Measurements from ENCODE around the gene VPS8. TPM values are rescaled to one million over a fixed set of nuclear protein-coding genes. Genes with fewer than 3 reads are reported as not detected.
A peak's percentile ranks its signal among the peaks of the same experiment; 100 is the strongest.
"Not testable (repeated sequence)": the region's sequence is repeated elsewhere in the genome, so short reads cannot be mapped to it uniquely, and the experiment has no call there.

VPS8 gene
- total and polyA plus RNA-seq, 2 experiments from 2014 or later, result 41.2 to 47.1 TPM

DNA sequence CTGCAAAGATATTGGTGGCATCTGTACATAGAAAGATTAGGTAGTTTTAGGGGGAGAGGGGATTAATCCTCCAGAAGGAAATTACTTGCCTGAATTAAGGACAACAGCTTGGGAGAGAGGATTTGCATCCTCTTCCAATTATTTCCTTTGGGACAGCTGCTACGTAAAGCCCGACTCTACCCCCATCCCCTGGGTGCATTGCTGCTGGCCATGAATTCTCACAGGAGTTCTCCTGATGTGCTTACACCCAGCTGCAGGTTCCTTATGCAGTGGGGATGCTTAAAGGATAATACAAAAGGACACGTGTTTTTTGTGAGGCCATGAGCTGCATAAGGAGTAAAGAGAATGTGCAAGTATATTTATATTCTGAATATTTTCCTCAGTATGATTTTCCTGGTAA is 132.3 kb downstream of the VPS8 start:
- Histone ChIP-seq H3K27ac (no peak overlapping the region), H3K4me3 (no peak overlapping the region), H3K4me1 (ENCODE audit: low read depth) (no peaks in the 10 kb centered on the region), H3K27me3 (no peaks in the 10 kb centered on the region), H3K36me3 (no peaks in the 10 kb centered on the region), H3K9me3 (ENCODE audit: low read depth) (no peaks in the 10 kb centered on the region)
- DNase-seq (ENCODE audit: low read depth in 1 of 2, low spot score in 1 of 2), result no peak
- TF ChIP-seq, protein P1, sequence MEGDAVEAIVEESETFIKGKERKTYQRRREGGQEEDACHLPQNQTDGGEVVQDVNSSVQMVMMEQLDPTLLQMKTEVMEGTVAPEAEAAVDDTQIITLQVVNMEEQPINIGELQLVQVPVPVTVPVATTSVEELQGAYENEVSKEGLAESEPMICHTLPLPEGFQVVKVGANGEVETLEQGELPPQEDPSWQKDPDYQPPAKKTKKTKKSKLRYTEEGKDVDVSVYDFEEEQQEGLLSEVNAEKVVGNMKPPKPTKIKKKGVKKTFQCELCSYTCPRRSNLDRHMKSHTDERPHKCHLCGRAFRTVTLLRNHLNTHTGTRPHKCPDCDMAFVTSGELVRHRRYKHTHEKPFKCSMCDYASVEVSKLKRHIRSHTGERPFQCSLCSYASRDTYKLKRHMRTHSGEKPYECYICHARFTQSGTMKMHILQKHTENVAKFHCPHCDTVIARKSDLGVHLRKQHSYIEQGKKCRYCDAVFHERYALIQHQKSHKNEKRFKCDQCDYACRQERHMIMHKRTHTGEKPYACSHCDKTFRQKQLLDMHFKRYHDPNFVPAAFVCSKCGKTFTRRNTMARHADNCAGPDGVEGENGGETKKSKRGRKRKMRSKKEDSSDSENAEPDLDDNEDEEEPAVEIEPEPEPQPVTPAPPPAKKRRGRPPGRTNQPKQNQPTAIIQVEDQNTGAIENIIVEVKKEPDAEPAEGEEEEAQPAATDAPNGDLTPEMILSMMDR (IDR thresholded peaks at IDR 0.05; ENCODE audit: low read depth, low read length), result no peak

DNA sequence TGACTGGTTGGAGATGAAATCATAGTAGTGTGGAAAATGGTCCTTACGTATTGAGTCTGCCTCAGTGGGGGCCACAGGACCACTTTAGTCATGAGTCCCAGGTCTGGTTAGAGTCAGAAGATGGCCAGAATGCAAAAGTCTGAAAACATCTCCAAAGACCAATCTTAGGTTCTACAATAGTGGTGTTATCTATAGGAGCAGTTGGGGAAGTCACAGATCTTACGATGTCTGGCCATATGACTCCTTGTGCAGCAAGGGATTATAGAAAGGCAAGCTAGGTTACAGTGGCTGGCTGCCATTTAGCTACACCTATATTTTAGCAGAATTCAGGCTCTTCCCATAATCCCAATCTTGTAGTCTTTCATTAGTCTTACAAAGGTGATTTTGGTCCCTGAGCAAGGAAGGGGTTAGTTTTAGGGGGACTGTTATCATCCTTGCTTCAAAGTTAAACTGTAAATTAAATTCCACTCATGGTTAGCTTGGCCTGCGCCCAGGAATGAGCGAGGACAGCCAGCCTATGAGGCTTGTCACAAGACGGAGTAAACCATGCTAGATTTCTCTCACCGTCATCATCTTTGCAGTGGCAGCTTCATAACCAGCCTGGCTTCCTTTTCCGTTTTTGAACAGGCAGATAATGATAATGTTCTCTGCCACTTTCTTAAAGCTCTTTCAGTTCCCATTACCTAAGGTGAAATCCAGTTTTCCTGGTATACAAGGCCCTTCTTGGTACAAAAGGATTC is 134.1 kb downstream of the VPS8 start:
- Histone ChIP-seq H3K27me3 (no peaks in the 10 kb centered on the region), H3K36me3 (no peaks in the 10 kb centered on the region), H3K4me3 (no peak overlapping the region), H3K4me1 (ENCODE audit: low read depth) (no peaks in the 10 kb centered on the region), H3K27ac (no peak overlapping the region), H3K9me3 (ENCODE audit: low read depth) (no peaks in the 10 kb centered on the region)
- TF ChIP-seq, protein P1 (IDR thresholded peaks at IDR 0.05; ENCODE audit: low read depth, low read length), result no peak
- no peak for DNase-seq (ENCODE audit: low read depth in 1 of 2, low spot score in 1 of 2)

DNA sequence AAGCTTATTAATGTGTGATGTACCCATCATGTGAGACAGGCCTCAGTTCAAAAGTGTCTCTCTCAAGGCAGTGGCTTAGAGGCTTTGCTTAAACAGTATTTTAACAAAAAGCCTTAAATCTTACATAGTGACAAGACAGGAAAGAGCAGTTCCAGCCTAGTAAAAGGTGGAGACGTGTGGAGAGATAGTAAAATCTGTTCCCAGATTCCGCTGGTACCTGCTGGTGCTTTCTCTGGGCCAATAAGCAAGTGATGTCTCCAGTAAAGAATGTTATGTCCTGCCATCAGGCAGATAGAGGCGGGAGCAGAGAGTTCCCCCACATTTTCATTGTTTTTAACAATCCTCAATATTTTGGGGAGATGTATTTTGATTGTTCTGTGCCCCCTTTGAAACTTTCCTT is 135.0 kb downstream of the VPS8 start:
- DNase-seq (ENCODE audit: low read depth in 1 of 2, low spot score in 1 of 2), result no peak
- H3K27me3 ChIP-seq, result no peaks in the 10 kb centered on the region
- no peak overlapping the region for H3K4me3 ChIP-seq
- H3K4me1 ChIP-seq (ENCODE audit: low read depth), result no peaks in the 10 kb centered on the region
- TF ChIP-seq, protein P1 (IDR thresholded peaks at IDR 0.05; ENCODE audit: low read depth, low read length), result no peak
- H3K36me3 ChIP-seq, result no peaks in the 10 kb centered on the region
- H3K9me3 ChIP-seq (ENCODE audit: low read depth), result no peaks in the 10 kb centered on the region
- H3K27ac ChIP-seq, result no peak overlapping the region

DNA sequence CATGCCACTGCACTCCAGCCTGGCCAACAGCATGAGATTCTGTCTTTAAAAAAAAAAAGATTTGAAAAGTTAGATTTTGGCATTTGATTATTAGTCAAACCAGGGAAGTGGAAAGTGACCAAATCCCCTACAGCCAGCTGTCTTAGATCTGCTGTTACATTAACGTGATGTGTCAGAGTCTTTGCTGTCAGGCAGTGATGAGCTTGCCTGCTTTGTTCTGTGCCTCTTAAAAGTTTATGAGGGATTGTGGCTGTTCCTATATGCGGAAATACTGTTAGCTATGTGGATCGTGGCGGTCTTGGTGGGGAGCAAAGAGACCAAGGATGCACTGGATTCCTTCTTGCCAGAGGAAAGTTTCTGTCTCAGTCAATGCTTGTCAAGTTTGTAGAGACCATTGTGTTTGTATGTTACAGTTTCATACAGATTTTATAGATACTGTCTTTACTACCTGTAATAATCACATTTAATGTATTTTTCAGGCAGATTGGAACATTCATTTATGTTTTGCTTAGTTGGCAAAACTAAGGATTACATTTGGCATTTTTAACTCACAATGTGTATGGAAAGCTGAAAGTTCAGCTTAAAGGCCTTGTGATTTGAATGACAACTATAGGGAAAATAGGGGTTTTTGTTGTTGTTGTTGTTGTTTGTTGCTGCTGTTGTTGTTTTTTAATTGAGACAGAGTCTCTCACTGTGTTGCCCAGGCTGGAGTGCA is 137.4 kb downstream of the VPS8 start:
- no peak overlapping the region for H3K27ac ChIP-seq
- no peaks in the 10 kb centered on the region for H3K9me3 ChIP-seq (ENCODE audit: low read depth)
- no peak overlapping the region for H3K4me3 ChIP-seq
- DNase-seq (ENCODE audit: low read depth in 1 of 2, low spot score in 1 of 2), result no peak
- no peaks in the 10 kb centered on the region for H3K27me3 ChIP-seq
- no peaks in the 10 kb centered on the region for H3K36me3 ChIP-seq
- TF ChIP-seq, protein P1 (IDR thresholded peaks at IDR 0.05; ENCODE audit: low read depth, low read length), result no peak
- peaks cover 10% of the 10 kb centered on the region for H3K4me1 ChIP-seq (ENCODE audit: low read depth)

DNA sequence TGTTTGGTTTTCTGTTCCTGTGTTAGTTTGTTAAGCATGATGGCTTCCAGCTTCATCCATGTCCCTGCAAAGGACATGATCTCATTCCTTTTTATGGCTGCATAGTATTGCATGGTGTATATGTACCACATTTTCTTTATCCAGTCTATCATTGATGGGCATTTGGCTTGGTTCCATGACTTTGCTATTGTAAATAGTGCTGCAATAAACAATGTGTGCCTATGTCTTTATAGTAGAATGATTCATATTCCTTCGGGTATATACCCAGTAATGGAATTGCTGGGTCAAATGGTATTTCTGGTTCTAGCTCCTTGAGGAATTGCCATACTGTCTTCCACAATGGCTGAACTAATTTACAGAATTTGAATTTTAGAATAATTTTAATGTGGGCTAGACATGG is 138.8 kb downstream of the VPS8 start:
- not testable (repeated sequence) for H3K36me3 ChIP-seq; H3K9me3 ChIP-seq (ENCODE audit: low read depth); H3K27me3 ChIP-seq; DNase-seq (ENCODE audit: low read depth in 1 of 2, low spot score in 1 of 2); H3K4me3 ChIP-seq; H3K27ac ChIP-seq
- peaks cover 10% of the 10 kb centered on the region for H3K4me1 ChIP-seq (ENCODE audit: low read depth)

DNA sequence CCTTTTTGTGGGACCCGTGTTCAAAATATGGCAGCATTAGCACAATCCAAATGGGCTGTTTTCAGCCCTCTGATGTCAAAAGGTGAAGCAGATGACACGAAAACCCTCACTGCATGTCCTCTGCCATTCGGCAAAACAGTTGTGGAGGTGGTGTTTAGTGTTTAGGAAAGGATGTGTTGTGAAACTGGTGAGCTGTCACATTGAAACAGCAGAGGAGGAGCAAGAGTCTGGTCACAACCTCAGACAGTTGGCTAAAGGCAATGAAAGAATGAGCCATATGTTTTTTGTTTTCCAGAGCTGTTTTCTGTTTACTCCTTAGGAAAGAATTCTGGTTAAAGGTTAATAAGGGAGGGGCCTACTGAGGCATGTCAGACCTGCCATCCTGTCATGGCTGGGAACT is 140.7 kb downstream of the VPS8 start:
- Histone ChIP-seq H3K4me3 (no peak overlapping the region), H3K27me3 (no peaks in the 10 kb centered on the region), H3K36me3 (no peaks in the 10 kb centered on the region), H3K4me1 (ENCODE audit: low read depth) (peaks cover 14% of the 10 kb centered on the region), H3K9me3 (ENCODE audit: low read depth) (no peaks in the 10 kb centered on the region), H3K27ac (no peak overlapping the region)
- DNase-seq (ENCODE audit: low read depth in 1 of 2, low spot score in 1 of 2), result peak in 1 of 2 donors; percentile 46
- TF ChIP-seq, protein P1 (IDR thresholded peaks at IDR 0.05; ENCODE audit: low read depth, low read length), result no peak
